GM06990 (cell line): ENCODE results near the gene SUPT4H1.

Source experiments
- DNase-seq: peaks from one replicate; pipeline ENCODE4 v3.0.0-alpha.2; 2011; ENCODE audit not compliant: insufficient read length; ENCODE audit errors: extremely low read depth
- H3K27me3 ChIP-seq: replicated peaks from 2 replicates; pipeline ENCODE4 v1.6.0; 2011; ENCODE audit warnings: low read length; ENCODE audit not compliant: control insufficient read depth, insufficient read depth
- H3K36me3 ChIP-seq: 2 replicates; pipeline ENCODE4 v1.5.1; 2011; ENCODE audit warnings: low read length; ENCODE audit not compliant: control insufficient read depth, insufficient read depth
- H3K4me3 ChIP-seq: replicated peaks from 2 replicates; pipeline ENCODE4 v1.5.1; 2011; ENCODE audit warnings: low read depth, mild to moderate bottlenecking, control low read depth, low read length
- CTCF ChIP-seq: IDR thresholded peaks from 2 replicates; pipeline ENCODE4 v1.5.1; 2011; ENCODE audit warnings: low read length, control low read depth, mild to moderate bottlenecking, inconsistent platforms; ENCODE audit not compliant: insufficient read depth, poor library complexity, severe bottlenecking

SUPT4H1 gene

GRCh38 chr17:58373003-58373402 lies 21.0 kb upstream of the SUPT4H1 start:
- TF ChIP-seq CTCF, result no peak
- Histone ChIP-seq H3K27me3 (no peaks in the 10 kb centered on the region), H3K4me3 (no peak overlapping the region), H3K36me3 (no peaks in the 10 kb centered on the region)
- DNase-seq, result no peak

GRCh38 chr17:58371300-58371950 lies 19.4 kb upstream of the SUPT4H1 start:
- Histone ChIP-seq H3K4me3 (no peak overlapping the region), H3K27me3 (no peaks in the 10 kb centered on the region), H3K36me3 (no peaks in the 10 kb centered on the region)
- TF ChIP-seq CTCF, result no peak
- no peak for DNase-seq

GRCh38 chr17:58370716-58371115 lies 18.7 kb upstream of the SUPT4H1 start:
- Histone ChIP-seq H3K36me3 (no peaks in the 10 kb centered on the region), H3K27me3 (no peaks in the 10 kb centered on the region), H3K4me3 (no peak overlapping the region)
- TF ChIP-seq CTCF, result no peak
- no peak for DNase-seq

GRCh38 chr17:58370309-58370708 lies 18.3 kb upstream of the SUPT4H1 start:
- Histone ChIP-seq H3K27me3 (no peaks in the 10 kb centered on the region), H3K4me3 (no peak overlapping the region), H3K36me3 (no peaks in the 10 kb centered on the region)
- no peak for DNase-seq
- TF ChIP-seq CTCF, result no peak

GRCh38 chr17:58369214-58370031 lies 17.4 kb upstream of the SUPT4H1 start:
- Histone ChIP-seq H3K36me3 (no peaks in the 10 kb centered on the region), H3K4me3 (no peak overlapping the region), H3K27me3 (no peaks in the 10 kb centered on the region)
- no peak for TF ChIP-seq CTCF
- no peak for DNase-seq

- Histone ChIP-seq H3K36me3 (no peaks in the 10 kb centered on the region), H3K4me3 (no peak overlapping the region), H3K27me3 (no peaks in the 10 kb centered on the region)
- TF ChIP-seq CTCF, result no peak
- no peak for DNase-seq
Measured at GRCh38 chr17:58368860-58369213, 16.8 kb upstream of the SUPT4H1 start.
